GM18870 (cell line): ENCODE results near the gene ZDHHC24.

Experiments
- ATAC-seq: cut with Tn5 transposase; IDR thresholded peaks from one replicate; pipeline ENCODE4 v1.9.1; 2021; ENCODE audit warnings: moderate library complexity; ENCODE audit not compliant: unreplicated experiment

The ZDHHC24 gene

DNA sequence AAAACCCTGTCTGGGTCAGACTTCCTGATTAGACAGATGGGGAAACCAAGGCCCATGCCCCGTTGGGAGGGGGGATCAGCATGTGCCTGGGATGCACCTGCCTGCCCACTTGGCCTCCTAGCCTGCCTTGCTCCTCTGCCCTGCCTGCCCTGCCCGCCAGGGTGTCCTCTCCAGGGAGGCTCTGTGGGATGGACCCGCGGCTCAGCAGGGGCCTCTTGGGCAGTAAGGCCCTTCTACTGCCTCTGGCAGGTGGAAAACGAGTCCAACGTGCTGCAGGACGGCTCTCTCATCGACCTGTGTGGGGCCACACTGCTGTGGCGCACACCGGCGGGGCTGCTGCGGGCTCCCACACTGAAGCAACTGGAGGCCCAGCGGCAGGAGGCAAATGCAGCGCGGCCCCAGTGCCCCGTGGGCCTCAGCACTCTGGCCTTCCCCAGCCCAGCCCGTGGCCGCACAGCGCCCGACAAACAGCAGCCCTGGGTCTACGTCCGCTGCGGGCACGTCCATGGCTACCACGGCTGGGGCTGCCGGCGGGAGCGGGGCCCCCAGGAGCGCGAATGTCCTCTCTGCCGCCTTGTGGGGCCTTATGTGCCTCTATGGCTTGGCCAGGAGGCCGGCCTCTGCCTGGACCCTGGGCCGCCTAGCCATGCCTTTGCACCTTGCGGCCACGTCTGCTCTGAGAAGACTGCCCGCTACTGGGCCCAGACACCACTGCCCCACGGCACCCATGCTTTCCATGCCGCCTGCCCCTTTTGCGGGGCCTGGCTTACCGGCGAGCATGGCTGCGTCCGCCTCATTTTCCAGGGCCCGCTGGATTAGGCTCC is 70.3 kb downstream of the ZDHHC24 start:
- no peak for ATAC-seq

DNA sequence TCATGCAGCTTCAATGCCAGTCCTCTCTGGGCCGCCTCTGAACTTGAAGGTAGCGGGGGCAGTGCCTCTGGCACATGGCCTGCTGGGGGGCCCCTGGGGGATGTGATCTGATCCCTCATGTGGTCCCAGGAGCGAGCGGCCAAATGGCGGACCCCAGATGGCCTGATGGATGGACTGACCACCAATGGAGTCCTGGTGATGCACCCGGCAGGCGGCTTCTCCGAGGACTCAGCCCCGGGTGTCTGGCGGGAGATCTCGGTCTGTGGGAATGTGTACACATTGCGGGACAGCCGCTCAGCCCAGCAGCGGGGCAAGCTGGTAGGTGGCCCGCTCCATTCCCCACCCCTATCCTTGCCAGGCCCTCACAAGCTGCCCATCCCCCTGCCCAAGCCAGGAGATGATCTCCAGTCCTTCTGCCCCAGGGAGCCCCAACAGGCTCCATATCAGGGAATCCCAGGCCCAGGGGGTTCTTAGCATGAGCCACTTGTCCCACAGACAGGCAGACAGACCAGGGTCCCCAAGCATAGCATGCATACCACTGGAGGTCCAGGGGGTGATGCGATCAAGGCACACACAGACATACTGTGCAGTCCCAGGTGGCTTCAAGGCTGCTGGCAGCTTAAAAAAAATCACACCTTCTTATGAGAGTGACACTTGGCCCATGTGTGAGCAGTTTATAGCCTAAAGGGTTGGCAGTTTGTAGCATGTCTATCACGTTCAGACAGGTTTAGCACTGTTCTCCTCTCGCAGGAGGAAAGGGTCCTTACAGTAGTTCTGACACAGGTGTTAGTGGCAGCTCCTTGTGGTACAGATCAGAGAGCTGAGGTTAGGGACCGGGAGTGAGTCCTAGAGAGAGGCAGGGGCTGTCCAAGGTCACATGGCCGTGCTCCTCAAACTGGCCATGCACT is 72.0 kb downstream of the ZDHHC24 start:
- no peak for ATAC-seq

DNA sequence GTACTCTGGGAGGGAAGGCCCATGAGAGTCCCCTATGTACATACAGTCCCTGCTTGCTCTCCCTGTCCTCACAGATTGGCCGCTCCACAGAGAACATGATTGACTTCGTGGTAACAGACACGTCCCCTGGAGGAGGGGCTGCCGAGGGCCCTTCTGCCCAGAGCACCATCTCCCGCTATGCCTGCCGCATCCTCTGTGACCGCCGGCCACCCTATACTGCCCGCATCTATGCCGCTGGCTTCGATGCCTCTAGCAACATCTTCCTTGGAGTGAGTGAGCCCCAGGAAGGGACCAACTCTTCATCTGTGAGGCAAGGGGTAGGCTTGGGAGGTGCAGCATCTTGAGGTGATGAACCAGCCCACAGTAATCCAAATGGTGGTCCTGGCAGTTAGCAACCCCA is 72.7 kb downstream of the ZDHHC24 start:
- ATAC-seq: no peak

DNA sequence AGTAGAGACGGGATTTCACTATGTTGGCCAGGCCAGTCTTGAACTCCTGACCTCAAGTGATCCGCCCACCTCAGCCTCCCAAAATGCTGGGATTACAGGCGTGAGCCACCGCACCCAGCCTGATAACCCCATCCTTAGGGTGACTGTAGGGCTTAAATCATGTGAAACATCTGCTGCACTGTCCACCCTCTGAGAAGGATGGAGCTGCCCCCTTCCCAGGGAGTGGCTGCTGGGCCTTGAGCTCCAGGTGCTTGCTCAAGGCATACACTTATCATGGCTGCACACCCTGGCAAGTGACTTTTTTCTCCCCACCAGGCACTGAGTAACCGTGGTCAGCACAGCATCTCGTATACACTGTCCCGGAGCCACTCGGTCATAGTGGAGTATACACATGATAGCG is 73.8 kb downstream of the ZDHHC24 start:
- no peak for ATAC-seq

DNA sequence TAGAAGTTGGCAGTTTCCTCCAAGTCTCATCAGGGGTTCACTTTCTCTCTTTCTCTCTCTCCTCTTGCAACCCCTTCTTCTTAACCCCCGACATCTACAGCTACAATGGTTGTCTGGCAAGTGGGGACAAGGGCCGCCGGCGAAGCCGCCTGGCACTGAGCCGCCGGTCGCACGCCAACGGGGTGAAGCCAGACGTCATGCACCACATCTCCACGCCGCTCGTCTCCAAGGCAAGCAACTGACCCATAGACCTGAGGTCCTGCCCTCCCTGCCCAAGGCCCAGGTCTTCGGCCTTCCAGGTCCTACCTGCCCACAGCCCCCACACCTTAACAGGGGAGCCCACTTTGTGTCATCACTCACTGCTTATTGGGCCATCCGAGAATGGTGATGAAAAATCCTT is 74.7 kb downstream of the ZDHHC24 start:
- no peak for ATAC-seq
